ENCODE measurements around the gene TNFSF10. TPM values are rescaled to one million over a fixed set of nuclear protein-coding genes. Genes with fewer than 3 reads are reported as not detected.

The TNFSF10 gene
- total and polyA plus RNA-seq, 2 of the 8 experiments (the other 6 are each of a cell fraction or from before 2014, with no cell fraction given) = 0.06 TPM; not detected in 1

DNA sequence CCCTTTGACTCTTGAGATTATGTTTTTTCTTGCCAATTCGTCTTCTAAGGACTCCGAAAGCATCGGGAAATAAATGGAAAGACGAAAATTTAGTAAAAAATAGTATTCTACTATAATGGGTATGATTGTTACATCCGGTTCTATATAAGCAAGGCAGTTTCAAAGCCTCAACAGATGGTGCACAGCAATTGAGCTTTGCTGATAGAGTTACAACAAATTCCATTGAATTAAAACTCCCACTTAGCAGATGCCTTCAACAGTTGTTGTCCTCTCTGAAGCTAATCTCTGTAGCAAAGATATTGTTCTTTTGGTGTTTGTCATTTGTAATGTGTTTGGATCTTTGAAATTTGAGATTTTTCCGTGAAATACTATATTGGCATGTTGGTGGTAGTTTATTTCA is 58.9 kb downstream of the TNFSF10 start:
- Histone ChIP-seq H3K18ac (ENCODE audit: extremely low read depth, low read length) (no peak overlapping the region), H2BK15ac (ENCODE audit: low read length) (no peak overlapping the region), H3K23me2 (ENCODE audit: low read depth, low read length) (no peaks in the 10 kb centered on the region), H3K36me3 (ENCODE audit: control insufficient read depth in 2 of 4, insufficient read depth in 4 of 4, low read length in 3 of 4) (no peaks in the 10 kb centered on the region), H2BK5ac (ENCODE audit: low read depth, low read length) (no peak overlapping the region), H3K4me3 (ENCODE audit: extremely low read depth in 1 of 4, insufficient read depth in 2 of 4, low read depth in 3 of 4, low read length in 4 of 4) (no peak overlapping the region), H2BK12ac (ENCODE audit: low read depth, low read length) (no peak overlapping the region), H2AK5ac (ENCODE audit: low read depth, low read length) (no peak overlapping the region), H4K20me1 (replicated peaks in 1 of 2; ENCODE audit: control insufficient read depth in 1 of 2, insufficient read depth in 2 of 2, low read length in 2 of 2) (no peaks in the 10 kb centered on the region), H4K8ac (ENCODE audit: extremely low read depth, insufficient read depth, low read length) (no peak overlapping the region), H3K27me3 (replicated peaks in 1 of 4; ENCODE audit: control insufficient read depth in 3 of 4, extremely low read depth in 1 of 4, insufficient read depth in 3 of 4, low read length in 3 of 4) (no peaks in the 10 kb centered on the region), H3K9me3 (ENCODE audit: insufficient read depth in 2 of 2, low read depth in 1 of 2, low read length in 1 of 2) (no peaks in the 10 kb centered on the region), H3K4ac (replicated peaks; ENCODE audit: insufficient read length, low read depth, low read length) (no peak overlapping the region), H2BK20ac (ENCODE audit: low read length) (no peak overlapping the region), H4K5ac (ENCODE audit: insufficient read length, low read depth, low read length) (no peak overlapping the region), H3K4me1 (replicated peaks in 1 of 4; ENCODE audit: control insufficient read depth in 3 of 4, insufficient read depth in 4 of 4, low read length in 3 of 4) (no peaks in the 10 kb centered on the region), H3K27ac (ENCODE audit: low read depth, low read length) (no peak overlapping the region), H3K23ac (ENCODE audit: insufficient read length) (no peak overlapping the region), H4K91ac (replicated peaks; ENCODE audit: insufficient read length, low read length) (no peak overlapping the region), H3K79me2 (ENCODE audit: control insufficient read depth in 1 of 2, insufficient read depth in 2 of 2, low read length in 2 of 2) (no peaks in the 10 kb centered on the region), H3K4me2 (ENCODE audit: insufficient read depth in 1 of 2, low read depth in 2 of 2, low read length in 2 of 2) (no peak overlapping the region), H2AFZ (ENCODE audit: low read length) (no peak overlapping the region), H3K14ac (ENCODE audit: insufficient read length) (no peak overlapping the region), H3K56ac (replicated peaks; ENCODE audit: insufficient read length, low read depth, low read length) (no peak overlapping the region), H3K9ac (replicated peaks in 1 of 4; ENCODE audit: extremely low read depth in 1 of 4, low read depth in 3 of 4, low read length in 3 of 4) (no peak overlapping the region), H3K79me1 (ENCODE audit: low read depth, low read length) (no peaks in the 10 kb centered on the region), H2BK120ac (replicated peaks; ENCODE audit: low read depth, low read length) (no peak overlapping the region)
- ChIA-PET POLR2A (ENCODE audit: partially characterized antibody) (no interaction called here), CTCF (ENCODE audit: partially characterized antibody) (interaction anchor here (1.5 kb wide), 1 partner anchor 13 kb away, joined by 3 read pairs; no protein-coding TSS in a partner anchor)
- WGBS, 2 experiments (ENCODE audit: extremely low coverage in 1 of 2, insufficient coverage in 1 of 2, insufficient read length in 1 of 2, insufficient replicate concordance in 2 of 2, low coverage in 1 of 2, low lambda C conversion rate in 2 of 2, missing lambda C conversion rate in 1 of 2) = 92% methylated on average over 6 of the region's 6 CpGs; no CpG with 5 or more reads in 1 of the 2 experiments
- TF ChIP-seq HDAC2 (IDR thresholded peaks at IDR 0.05; ENCODE audit: borderline replicate concordance in 1 of 2, low read depth in 2 of 2, low read length in 2 of 2) = no peak
- TF ChIP-seq TCF12 (IDR thresholded peaks at IDR 0.05; ENCODE audit: low read depth, low read length) = no peak
- TF ChIP-seq EP300 (IDR thresholded peaks at IDR 0.05; ENCODE audit: borderline replicate concordance in 1 of 2, low read depth in 2 of 2, low read length in 2 of 2) = no peak
- TF ChIP-seq EZH2 (IDR thresholded peaks at IDR 0.05; ENCODE audit: low read depth, low read length, severe bottlenecking) = no peak
- TF ChIP-seq CHD1 (IDR thresholded peaks at IDR 0.05; ENCODE audit: low read depth, low read length) = no peak
- DNase-seq (ENCODE audit: low read depth in 1 of 2, low spot score in 2 of 2) = no peak
- no peak for FAIRE-seq

Measured in H1 (cell line).